CD4-positive, alpha-beta T cell treated with Interleukin-6 at 100 ng/mL for 8 hours (primary cell): Measurements from ENCODE around the gene MEAF6.

Source experiments
- DNase-seq: peaks from one replicate; pipeline ENCODE4 v3.0.0-alpha.2; 2020; ENCODE audit warnings: mixed read lengths, low spot score

Gene MEAF6

DNA sequence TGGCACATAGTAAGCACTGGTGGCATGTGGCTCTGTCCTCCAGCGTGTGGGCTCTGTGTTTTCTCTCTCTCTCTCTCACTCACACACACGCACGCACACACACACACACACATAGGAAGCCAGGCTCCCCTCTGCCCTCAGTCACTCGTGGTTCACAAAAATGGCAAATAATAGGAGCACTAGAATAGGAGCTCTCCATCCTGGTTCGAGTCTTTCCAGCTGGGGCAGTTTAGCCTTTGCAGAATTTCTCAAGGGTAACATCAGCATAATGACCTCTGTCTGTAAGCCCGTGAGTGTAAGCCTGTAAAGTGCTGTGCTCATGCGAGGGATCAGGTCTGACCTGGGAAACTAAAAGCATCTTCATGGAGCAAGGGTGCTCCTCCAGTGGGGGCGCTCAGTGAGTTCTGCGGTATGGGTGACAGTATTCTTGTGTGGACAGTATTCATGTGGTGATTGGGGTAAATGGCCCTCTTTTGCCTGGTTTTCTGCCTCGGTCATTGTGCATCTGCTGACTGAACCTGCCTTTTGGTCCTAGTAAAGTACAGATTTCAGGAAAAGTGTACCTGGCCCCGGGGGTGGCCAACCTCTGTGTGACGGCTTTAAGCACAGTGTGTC, 41.0 kb downstream of the MEAF6 start:
- peak; percentile 50 for DNase-seq

DNA sequence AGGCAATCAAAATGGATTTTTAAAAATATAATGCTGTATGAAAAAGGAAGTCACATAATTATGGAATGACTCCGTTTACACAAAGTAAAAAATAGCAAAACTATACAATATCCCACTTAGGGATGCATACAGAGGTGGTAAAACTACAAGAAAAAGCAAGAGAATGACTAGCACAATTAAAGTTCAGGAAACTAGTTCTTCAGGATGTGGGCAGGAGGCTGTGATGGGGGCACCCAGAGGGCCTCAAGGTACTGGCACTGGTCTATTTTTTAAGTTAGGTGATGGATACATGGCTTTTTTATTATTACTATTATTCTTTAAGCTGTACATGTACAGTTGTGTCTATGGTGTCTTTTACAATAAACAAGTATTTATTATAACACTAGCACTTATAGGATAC, 41.6 kb downstream of the MEAF6 start:
- DNase-seq = no peak

DNA sequence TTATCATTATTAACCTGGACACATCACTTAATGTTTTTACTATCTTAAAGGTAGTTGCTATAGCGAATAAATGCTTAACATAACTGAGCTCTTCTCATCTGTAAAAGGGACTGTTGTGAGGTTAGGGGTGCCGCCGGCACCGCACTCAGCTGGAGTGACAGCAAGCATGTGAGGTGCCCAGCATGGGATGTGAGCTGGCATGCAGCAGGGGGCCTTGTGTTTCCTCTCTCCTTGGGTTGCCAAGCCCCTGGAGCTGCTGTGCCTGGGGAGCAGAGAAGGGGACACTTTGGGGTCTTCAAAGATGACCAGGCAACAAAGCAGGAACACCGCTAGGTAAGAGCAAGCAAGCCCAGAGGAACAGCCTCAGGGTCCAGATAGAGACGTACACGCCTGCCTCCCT, 42.3 kb downstream of the MEAF6 start:
- DNase-seq = no peak

DNA sequence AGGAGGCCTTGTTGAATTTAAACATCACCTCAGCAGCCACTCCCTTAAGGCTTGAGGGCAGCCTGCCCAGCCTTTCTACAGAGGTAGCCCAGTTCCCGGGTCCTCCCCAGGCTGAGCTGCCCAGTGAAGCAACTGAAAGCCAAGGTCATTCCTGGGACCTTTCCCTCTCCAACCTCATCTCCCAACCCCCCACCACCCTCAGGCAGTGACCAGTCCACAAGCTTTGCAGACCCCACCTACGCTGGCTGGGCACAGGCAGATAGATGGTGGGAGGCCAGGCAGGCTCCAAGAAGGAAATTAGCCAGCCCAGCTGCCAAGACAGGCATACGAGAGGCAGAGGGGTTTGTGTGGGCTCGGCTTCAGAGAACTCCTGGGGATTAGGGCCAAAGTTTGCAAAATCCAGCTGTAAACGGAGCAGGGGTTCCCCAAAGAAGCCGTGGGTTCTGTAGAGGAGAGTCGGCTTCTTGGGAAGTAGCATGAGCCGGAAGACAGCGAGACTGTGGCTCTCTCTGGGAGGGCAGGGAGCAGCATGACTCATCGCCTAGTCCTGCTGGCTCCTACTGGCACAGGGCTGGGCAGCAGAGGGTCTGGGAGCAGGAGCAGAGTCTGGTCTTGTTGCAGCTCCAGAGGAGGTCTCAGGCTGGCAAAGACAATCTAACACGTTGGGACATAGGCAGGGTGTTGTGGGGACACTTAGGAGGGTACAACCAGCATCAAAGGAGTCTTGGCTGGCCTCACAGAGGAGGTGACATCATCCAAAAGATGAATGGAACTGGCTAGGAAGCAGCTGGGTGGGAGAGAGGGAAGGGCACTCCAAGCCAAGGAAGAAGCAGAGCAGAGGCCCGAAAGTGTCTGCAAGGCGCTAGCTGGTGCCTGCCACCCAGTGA, 43.0 kb downstream of the MEAF6 start:
- no peak for DNase-seq

DNA sequence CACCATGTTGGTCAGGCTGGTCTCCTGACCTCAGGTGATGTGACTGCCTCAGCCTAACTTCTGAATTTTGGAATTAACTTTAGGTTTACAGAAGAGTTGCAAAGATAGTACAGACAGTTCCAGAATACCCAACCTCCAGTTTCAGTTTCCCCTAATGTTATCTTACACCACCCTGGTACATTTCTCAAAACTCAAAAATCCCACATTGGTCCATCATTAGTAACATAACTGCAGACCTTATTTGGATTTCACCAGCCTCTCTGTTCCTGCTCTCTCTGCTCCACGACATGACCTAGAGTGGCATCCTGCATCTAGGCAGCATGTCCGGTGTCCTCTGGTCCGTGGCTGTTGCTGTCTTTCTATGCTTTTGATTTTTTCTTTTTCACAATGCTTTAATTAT, 45.2 kb downstream of the MEAF6 start:
- DNase-seq = no peak

DNA sequence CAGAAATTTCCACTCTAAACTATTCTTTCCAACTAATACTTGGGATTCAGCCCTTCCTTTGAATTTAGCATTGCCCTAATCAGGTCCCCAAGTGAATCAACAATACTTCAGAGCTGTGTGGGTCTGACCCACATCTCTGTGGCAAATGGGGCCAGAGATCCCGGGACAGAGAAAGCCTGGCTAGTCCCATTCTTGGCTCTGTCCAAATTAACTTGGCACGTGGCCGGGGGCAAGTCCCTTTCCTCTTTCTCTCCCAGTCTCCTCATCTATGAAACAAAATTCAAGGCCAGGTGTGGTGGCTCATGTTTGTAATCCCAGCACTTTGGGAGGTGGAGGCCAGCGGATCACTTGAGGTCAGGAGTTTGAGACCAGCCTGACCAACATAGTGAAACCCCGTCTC, 46.5 kb downstream of the MEAF6 start:
- DNase-seq = no peak

DNA sequence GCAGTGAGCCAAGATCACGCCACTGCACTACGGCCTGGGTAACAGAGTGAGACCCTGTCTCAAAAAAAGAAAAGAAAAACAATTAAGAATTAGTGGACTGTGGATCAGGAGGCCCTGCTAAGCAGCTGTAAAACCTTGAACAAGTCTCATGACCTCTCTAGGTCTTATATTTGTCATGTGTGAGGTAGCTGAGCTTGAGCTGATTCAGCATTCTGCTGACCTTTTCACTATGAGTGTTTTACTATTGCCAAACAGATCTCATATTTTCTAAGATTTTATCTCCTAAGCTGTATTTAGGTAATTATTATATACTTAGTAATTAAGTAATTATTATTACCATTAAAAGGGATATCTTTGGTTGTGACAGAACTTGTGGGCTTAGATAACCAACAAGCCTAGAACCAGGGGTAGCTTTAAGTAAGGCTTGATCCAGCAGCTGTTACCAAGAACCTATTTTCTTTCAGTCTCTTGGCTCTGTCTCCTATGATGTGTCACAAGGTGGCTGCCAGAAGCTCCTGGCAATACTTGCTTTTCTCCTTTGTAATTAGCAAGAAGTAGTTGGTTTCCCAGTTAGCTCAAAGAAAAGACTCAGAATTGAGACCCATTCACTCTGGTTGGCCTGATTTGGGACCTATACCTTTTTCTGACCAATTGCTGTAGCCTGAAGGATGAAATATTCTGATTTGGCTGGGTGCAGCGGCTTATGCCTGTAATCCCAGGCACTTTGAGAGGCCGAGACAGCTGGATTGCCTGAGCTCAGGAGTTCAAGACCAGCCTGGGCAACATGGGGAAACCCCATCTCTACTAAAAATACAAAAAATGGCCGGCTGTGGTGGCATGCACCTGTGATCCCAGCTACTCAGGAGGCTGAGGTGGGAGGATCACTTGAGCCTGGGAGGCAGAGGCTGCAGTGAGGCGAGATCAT, 48.7 kb downstream of the MEAF6 start:
- DNase-seq = no peak

DNA sequence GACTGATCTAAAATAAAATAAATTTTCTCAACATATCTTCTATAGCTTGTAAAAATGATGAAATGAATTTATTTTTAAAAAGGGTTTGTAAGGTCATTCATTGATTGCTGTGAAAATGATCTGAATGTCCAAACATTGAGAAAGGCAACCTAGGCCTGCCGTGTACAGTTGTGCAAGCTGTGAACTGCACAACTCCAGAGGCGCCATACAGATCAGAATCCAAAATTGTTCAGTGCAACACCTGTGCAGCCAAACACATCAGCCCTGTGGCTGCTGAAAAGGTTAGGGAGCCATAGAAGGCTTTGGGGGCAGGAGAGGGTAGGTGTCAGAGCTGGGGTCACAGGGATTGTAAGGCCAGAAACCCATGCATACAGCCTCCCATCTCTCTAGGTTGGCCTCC, 50.1 kb downstream of the MEAF6 start:
- no peak for DNase-seq

DNA sequence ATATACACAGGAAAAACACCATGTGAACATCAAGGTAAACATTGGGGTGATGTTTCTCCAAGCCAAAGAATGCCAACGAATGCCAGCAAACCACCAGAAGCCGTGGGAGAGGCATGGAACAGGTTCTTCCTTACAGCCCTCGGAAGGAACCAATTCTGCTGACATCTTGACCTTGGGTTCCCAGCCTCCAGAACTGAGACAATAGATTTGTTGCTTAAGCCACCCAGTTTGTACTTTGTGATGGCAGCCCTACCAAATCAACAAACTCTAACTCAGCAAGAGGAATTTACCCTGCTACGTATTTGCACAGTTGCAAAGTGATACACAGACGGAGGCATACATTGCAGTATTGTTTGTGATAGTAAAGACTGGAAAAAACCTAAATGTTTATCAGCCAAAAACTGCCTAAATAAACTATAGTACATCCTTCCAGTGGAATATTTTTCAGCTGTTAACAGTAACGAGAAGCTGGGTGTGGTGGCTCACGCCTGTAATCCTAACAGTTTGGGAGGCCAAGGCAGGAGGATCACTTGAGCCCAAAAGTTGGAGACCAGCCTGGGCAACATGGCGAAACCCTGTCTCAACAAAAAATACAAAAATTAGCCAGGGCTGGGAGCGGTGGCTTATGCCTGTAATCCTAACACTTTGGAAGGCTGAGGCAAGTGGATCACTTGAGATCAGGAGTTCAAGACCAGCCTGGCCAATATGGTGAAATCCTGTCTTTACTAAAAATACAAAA, 52.7 kb downstream of the MEAF6 start:
- no peak for DNase-seq

DNA sequence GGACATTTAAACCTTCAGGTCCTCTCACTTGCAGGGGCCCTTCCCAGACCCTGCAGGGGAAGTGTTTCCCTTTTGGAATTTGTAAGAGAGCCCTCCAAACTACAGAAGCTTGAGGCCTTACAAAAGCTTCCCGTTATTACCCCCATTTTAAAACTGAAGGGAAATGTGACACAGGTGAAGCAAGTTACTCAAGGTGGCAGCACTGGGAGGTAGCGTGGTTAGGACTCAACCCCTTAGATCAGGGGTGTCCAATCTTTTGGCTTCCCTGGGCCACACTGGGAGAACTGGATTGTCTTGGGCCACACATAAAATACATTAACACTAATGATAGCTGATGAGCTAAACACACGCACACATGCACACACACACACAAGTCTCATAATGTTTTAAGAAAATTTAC, 56.0 kb downstream of the MEAF6 start:
- DNase-seq = no peak

DNA sequence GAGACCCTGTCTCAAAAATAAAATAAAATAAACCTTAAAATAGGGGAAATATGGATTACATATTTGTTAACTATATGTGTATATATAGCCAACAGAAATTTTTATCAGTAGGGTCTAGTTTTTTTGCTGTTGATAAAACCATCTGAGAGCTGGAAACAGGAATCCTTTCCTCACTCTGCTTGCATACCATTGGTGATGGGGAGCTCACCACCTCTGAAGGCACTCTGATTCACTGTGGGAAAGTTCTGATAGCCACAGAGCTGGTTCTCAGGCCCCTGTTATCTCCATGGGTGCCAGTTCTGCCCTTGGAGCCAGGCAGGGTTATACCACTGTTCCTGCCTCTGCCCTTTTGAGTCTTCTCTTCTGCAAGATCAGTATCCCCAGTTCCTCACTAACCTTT, 58.0 kb downstream of the MEAF6 start:
- no peak for DNase-seq

DNA sequence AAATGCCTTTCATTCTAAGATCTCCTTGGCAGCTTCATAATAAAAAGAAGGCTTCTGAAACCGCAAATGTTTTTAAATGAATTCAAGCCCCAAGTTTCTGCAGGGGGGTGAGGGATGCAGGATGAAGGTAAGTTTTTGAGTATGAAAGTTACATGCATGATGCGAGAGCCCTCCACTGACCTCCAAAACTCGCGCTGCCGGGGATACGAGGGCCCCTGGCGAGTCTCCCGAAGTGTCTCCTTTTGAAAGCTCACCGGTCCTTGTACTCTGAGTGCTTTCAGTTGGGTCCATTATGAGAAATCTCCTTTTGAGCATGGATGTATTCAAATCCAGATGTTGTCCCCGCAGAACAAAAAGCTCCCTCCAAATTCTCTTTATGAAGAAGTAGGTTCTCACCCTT, 59.0 kb downstream of the MEAF6 start:
- no peak for DNase-seq

DNA sequence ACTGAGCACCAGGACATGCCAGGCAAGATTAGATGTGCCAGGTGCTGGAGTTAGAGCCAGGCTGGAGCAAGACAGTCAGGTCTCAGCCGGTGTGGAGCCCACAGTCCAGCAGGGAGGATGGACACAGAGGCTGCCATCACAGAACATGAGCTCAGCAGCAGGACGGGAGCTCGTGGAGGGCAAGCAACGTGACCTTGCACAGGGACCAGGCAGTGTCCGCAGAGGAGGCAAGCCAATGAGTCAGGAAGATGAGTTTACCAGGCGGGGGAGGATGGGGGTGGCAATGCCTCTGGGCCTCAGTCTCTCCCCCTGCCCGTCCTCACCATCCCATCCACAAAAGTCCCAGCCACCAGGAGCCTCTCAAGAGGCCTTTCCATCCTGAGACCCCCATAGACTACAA, 60.9 kb downstream of the MEAF6 start:
- DNase-seq = no peak

DNA sequence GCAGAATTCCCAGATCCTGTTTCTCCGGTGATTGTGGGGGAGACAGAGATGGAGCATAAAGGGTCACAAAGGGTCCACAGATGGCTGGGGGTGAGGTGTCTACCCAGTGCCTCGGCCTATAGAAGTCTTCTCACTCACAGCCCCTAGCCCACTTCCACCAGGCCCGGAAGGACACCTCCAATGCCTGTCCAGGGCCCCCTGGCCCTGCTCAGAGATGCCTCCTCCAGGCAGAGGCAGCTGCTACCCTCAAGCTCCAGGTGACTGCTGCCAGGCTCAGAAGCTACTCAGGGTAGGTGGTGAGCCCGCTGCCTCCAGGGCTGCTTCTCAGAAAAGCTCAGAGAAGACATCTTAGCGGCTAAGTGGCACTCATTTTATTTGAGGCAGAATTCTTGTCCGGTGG, 62.1 kb downstream of the MEAF6 start:
- DNase-seq = no peak

DNA sequence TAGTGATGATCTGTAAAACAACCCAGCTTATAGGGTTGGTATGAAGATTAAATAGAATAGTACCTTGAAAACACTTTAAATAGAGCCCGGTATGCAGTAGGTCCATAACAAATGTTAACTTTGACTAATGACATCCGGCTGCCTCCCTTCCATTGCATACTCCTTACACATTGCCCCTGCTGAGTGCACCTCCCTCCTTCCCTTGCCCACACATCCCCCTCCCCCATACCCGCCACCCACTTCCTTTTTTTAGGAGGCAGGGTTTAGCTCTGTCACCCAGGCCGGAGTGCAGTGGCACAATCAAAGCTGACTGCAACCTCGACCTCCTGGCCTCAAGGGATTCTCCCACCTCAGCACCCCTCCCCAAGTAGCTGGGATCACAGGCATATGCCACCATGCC, 64.6 kb downstream of the MEAF6 start:
- DNase-seq = peak; percentile 33

DNA sequence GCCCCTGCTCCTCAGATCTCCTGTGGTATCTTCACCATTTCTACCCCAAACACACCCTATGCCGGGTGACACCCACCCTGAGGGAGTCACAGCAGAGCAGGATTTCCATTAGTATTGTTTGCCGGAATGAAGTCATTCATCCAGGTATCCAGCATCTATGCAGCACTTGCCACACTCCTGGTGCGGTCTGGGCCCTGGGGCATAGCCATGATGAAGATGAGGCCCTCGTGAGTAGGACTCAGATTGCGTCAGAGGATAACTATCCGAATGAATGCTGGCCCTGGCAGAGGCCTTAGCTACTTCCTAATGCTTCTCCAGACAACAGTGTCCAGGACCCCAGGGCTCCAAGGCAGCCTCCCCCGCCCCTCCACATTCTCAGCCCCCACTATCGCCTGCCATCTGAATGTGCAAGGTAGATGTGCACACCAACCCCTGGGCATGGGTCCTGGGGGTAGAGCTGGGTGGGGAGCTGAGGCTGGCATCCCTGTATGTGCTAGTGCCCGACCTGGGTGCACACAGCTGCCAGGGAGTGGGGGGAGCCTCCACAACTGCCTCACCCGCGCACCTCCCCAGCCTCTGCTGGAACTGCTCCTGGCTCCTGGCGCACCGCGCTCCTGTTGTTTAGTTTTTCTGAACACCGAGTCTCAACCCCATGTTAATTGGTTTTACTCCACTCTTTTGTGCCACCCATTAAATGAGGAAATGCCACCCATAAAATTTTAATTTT, 65.7 kb downstream of the MEAF6 start:
- DNase-seq = no peak

DNA sequence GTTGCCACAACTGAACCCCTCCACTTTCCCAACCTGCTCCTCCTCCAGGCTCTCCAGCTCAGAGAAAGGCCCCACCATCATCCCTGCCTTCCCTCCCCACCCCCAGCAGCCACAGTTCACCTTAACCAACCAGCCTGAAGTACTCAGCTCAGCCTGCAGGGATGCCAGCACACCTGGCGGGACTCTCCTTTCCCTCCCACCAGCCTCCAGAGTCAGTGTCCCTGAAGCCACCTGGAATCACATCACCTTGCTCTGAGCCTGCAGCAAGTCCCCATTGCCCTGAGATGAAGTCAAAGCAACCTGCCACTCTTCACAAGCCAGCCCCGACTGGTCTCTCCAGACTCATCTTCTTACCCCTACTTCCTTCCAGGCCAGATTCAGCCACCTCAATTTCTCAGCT, 66.4 kb downstream of the MEAF6 start:
- no peak for DNase-seq

DNA sequence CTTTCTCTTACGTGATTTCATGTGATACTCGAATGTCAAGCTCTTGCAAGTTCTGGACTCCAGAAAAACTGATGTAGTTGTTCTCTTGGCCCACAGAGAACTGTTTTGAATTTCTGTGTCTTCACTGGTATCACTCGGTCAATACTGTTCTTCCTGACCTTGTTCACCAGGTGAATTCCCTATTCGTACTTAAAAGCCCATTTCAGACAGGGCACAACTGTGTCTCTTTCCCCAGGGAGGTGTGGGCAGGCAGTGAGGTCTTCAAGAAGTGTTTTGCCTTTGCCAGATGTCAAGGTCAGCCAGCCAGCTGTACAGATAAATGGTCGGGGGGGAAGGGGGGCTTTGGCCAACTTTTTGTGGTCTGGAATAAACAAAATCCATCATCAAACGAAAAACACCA, 67.7 kb downstream of the MEAF6 start:
- no peak for DNase-seq

DNA sequence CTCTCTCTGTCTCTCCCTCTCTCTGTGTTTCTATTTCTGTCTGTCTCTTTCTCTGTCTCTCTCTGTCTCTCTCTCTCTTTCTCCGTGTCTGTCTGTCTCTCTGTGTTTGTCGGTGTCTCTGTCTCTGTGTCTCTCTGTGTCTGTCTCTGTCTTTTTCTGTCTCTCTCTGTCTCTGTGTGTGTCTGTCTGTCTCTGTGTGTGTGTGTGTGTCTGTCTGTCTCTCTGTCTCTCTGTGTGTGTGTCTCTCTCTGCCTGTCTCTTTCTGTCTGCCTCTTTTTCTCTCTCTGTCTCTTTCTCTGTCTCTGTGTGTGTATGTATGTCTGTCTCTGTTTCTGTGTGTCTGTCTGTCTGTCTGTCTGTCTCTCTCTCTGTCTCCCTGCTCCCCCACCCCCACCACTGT, 71.9 kb downstream of the MEAF6 start:
- DNase-seq = no peak
